IPS-NIHi7 (cell line): ENCODE results near the gene HNRNPAB.

Experiments used
- DNase-seq: peaks from one replicate; pipeline ENCODE4 v3.0.0; 2012; ENCODE audit warnings: mixed read lengths; ENCODE audit errors: extremely low spot score

HNRNPAB gene

GRCh38 chr5:178204182-178204934 lies at the start of gene HNRNPAB:
HNRNPAB (plus strand) TSS chr5:178204533; CDS start chr5:178204838, 305 bp downstream.
- DNase-seq = peak; percentile 99

- DNase-seq = no peak
Observed at GRCh38 chr5:178155065-178155464, 49.3 kb upstream of the HNRNPAB start.

GRCh38 chr5:178160176-178160575 lies 44.2 kb upstream of the HNRNPAB start:
- no peak for DNase-seq

- DNase-seq = no peak
Observed at GRCh38 chr5:178162481-178162880, 41.9 kb upstream of the HNRNPAB start.

- DNase-seq = peak; percentile 92
Observed at GRCh38 chr5:178163772-178164735, 40.3 kb upstream of the HNRNPAB start.

- DNase-seq = no peak
Observed at GRCh38 chr5:178165581-178165980, 38.8 kb upstream of the HNRNPAB start.

GRCh38 chr5:178170455-178170854 lies 33.9 kb upstream of the HNRNPAB start:
- DNase-seq = no peak

GRCh38 chr5:178174456-178174855 lies 29.9 kb upstream of the HNRNPAB start:
- DNase-seq = no peak

GRCh38 chr5:178176791-178177190 lies 27.5 kb upstream of the HNRNPAB start:
- no peak for DNase-seq

- DNase-seq = no peak
Observed at GRCh38 chr5:178177569-178177968, 26.8 kb upstream of the HNRNPAB start.

GRCh38 chr5:178180141-178180863 lies 24.0 kb upstream of the HNRNPAB start:
- DNase-seq = peak; percentile 75

- DNase-seq = no peak
Observed at GRCh38 chr5:178182158-178182876, 22.0 kb upstream of the HNRNPAB start.

GRCh38 chr5:178186427-178186826 lies 17.9 kb upstream of the HNRNPAB start:
- no peak for DNase-seq

- no peak for DNase-seq
Observed at GRCh38 chr5:178187014-178187413, 17.3 kb upstream of the HNRNPAB start, which contains the start of gene GMCL2. GMCL2 (minus strand) TSS chr5:178187371; CDS start chr5:178187299, 72 bp downstream.

- DNase-seq = no peak
Observed at GRCh38 chr5:178189433-178189832, 14.9 kb upstream of the HNRNPAB start.

- DNase-seq = no peak
Observed at GRCh38 chr5:178191661-178192060, 12.7 kb upstream of the HNRNPAB start.

- DNase-seq = no peak
Observed at GRCh38 chr5:178192244-178192643, 12.1 kb upstream of the HNRNPAB start.

- no peak for DNase-seq
Observed at GRCh38 chr5:178192787-178193186, 11.5 kb upstream of the HNRNPAB start.

GRCh38 chr5:178193251-178193809 lies 11.0 kb upstream of the HNRNPAB start:
- DNase-seq = no peak

- DNase-seq = no peak
Observed at GRCh38 chr5:178194026-178194425, 10.3 kb upstream of the HNRNPAB start.

GRCh38 chr5:178196281-178196812 lies 8.0 kb upstream of the HNRNPAB start:
- no peak for DNase-seq
